ENCODE results near the gene RTCA.
"Not testable (repeated sequence)": the region's sequence is repeated elsewhere in the genome, so short reads cannot be mapped to it uniquely, and the experiment has no call there.

Gene RTCA

GRCh38 chr1:100313382-100313781 is 47.4 kb downstream of the RTCA start:
- no peak for DNase-seq

- DNase-seq = no peak
Observed at GRCh38 chr1:100316622-100317021, 50.6 kb downstream of the RTCA start.

GRCh38 chr1:100320311-100321099 is 54.5 kb downstream of the RTCA start:
- DNase-seq = no peak

DNA sequence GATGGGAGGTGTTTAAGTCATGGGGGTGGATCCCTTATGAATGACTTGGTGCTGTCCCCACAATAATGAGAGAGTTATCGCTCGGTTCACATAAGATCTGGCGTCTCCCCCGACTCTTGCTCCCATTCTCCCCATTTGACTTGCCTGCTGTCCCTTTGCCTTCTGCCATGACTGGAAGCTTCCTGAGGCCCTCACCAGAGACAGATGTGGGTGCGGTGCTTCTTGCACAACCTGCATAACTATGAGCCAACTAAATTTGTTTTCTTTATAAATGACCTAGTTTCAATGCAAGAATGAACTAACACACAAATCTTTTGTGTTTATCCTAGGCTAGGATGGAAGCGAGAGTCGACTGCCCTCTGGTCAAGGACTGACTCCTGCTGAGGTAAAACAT is 55.1 kb downstream of the RTCA start:
- no peak for DNase-seq

- DNase-seq = no peak
Observed at GRCh38 chr1:100321506-100321905, 55.5 kb downstream of the RTCA start.

DNA sequence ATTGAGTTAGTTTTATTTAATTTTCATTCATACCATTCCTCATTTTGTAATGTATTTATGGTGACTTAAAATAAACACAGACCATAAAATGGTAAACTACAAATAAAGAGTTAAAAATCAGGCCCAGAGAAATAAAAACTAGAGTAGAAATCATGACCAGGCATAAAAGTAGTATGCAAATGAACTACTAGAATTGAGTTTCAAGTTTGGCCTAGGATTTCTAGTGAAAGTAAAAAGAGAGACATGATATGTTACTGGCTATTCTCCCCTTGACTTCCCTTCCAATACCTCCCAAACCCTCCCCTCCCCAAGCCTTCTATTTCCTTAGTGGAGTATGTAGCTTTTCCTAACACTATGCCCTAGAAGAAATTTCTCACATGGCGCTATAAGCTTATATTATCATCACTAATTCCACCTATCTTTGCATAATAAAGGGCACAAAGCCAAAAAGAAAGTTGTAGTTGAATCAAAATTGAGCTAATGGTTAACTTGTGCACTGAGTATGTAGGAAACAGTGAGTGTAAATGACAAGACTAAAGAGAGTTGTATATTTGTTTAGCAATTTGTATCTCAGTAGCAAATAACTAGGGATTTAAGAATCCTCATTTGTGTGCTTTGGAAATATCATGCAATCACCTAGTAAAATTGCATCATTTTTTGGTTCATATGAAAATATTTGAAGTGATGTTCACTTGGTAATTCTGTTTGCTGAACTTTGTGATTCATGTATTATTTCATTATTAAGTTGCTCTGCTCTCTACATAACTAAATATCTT is 56.6 kb downstream of the RTCA start:
- DNase-seq = no peak

- no peak for DNase-seq
Observed at GRCh38 chr1:100323419-100324106, 57.5 kb downstream of the RTCA start.

- DNase-seq = no peak
Observed at GRCh38 chr1:100325415-100326324, 59.7 kb downstream of the RTCA start.

DNA sequence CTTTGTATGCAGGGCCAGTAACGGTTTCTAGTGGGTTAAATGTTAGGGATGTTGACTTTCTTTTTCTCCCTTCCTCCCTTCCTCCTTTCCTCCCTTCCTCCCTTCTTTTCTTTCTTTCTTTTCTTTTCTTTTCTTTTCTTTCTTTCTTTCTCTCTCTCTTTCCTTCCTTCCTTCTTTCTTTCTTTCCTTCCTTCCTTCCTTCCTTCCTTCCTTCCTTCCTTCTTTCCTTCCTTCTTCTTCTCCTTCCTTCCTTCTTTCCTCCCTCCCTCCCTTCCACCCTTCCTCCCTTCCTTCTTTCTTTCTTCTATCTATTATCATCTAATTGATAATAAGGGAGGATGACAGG is 60.3 kb downstream of the RTCA start:
- DNase-seq = not testable (repeated sequence)

- DNase-seq = no peak
Observed at GRCh38 chr1:100328133-100328532, 62.1 kb downstream of the RTCA start.

DNA sequence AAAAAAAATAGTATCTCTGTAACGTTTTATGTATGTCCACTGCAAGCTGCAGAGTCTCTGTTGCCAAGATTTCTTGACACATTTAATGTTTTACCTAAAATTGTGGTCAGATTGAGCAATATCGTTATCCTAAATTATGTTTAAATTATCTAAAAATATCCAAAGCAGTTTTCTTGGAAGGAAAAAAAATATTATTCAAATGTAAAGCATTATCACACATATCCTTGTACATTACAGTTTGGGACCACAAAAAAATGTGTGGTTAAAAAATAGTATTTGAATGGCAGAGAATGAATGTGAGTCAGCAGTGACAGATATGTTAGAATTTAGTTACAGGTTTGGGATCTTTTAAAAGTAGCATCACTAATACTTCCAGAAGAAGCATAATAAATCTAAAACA is 65.1 kb downstream of the RTCA start:
- not testable (repeated sequence) for DNase-seq

DNA sequence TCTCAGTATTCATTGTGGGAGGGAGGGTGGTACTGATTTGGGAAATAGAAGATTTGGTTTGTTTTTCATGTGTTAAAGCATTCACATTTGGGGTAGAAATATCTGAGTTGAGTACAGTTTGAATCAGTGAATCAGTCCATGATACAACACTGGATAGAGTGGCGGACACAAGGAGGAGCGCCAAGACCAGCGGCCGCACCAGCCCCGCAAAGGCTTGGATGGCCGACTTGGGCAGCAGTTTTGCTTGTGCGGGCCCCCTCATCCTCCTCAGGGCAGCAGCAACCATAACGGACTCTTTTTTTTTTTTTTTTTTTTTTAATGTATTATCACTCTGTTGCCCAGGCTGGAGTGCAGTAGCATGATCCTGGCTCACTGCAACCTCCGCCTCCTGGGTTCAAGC is 66.3 kb downstream of the RTCA start:
- DNase-seq = no peak

DNA sequence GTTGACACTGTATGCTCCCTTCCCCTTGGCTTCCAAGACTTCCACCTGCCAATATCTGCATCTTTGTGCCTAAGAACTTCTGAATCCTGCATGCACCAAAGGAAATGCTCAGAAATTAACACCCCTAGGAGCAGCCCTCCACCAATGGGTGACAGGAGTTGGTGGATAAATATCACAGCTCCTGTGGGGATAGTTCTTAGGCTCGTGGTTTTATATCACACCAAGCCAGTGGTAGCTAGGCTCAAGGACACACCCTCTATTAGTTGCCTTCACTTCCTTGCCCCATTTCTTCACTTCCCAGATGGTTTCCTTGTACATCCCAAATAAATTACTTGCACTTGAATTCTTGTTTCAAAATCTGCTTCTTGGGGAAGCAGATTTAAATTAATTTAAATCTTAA is 69.4 kb downstream of the RTCA start:
- DNase-seq = no peak

- not testable (repeated sequence) for DNase-seq
Observed at GRCh38 chr1:100337878-100338277, 71.9 kb downstream of the RTCA start.

GRCh38 chr1:100339735-100340134 is 73.7 kb downstream of the RTCA start:
- DNase-seq = not testable (repeated sequence)

- DNase-seq = no peak
Observed at GRCh38 chr1:100340494-100340893, 74.5 kb downstream of the RTCA start.

DNA sequence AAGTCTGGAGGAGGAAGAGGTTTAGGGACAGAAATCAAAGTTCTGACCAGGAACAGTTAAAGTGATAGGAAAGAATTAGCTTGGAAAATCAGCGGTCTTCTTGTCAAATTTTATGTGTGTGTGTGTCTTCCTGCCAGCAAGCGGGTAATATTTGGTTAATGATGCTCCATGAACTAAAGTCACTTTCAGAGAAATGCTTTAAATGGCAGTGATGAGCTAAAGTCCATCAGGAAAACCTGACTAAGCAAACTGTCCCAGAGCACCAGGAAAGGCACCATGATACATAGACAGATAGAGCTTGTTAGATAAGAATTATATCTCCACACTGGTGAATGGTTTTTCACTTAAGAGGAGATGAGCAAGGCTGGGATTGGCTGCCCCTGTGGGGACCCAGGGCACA is 76.3 kb downstream of the RTCA start:
- DNase-seq = no peak
